Panc1 (cell line): ENCODE results near the gene HJURP.

Experiments
- TF ChIP-seq, protein P1 (sequence below): fragments of 450-650 bp; IDR thresholded peaks from 2 replicates; pipeline ENCODE4 v1.5.1; 2017; ENCODE audit warnings: mild to moderate bottlenecking
- TF ChIP-seq, protein P2 (sequence below), 2 experiments: IDR thresholded peaks; 2 replicates each; pipeline ENCODE4 v1.6.1; 2011 to 2012; ENCODE audit warnings: low read depth in 2 of 2, control low read depth in 1 of 2, low read length in 1 of 2, mild to moderate bottlenecking in 1 of 2, moderate library complexity in 1 of 2; ENCODE audit not compliant: insufficient read depth in 1 of 2

DNA sequence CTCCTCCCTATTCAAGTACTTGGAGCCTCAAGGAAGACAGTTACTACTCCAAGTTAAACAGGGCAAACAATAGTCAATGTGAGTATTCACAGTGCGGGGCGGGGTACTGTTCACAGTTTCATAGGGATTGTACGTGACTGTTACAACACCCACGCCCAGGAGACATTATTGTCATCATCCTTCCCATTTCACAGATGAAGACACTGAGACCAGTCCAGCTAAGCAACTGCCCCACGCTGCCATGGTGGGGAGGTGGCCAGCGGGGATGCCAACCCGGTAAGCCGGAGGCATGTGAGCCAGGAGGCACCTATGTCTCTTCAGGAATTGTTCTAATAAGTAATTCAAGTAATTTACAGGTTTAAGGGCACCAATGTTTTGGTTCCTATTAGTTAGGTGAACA, 982 bp downstream of the HJURP start:
- TF ChIP-seq, protein P1, sequence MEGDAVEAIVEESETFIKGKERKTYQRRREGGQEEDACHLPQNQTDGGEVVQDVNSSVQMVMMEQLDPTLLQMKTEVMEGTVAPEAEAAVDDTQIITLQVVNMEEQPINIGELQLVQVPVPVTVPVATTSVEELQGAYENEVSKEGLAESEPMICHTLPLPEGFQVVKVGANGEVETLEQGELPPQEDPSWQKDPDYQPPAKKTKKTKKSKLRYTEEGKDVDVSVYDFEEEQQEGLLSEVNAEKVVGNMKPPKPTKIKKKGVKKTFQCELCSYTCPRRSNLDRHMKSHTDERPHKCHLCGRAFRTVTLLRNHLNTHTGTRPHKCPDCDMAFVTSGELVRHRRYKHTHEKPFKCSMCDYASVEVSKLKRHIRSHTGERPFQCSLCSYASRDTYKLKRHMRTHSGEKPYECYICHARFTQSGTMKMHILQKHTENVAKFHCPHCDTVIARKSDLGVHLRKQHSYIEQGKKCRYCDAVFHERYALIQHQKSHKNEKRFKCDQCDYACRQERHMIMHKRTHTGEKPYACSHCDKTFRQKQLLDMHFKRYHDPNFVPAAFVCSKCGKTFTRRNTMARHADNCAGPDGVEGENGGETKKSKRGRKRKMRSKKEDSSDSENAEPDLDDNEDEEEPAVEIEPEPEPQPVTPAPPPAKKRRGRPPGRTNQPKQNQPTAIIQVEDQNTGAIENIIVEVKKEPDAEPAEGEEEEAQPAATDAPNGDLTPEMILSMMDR = no peak
- TF ChIP-seq, protein P2, sequence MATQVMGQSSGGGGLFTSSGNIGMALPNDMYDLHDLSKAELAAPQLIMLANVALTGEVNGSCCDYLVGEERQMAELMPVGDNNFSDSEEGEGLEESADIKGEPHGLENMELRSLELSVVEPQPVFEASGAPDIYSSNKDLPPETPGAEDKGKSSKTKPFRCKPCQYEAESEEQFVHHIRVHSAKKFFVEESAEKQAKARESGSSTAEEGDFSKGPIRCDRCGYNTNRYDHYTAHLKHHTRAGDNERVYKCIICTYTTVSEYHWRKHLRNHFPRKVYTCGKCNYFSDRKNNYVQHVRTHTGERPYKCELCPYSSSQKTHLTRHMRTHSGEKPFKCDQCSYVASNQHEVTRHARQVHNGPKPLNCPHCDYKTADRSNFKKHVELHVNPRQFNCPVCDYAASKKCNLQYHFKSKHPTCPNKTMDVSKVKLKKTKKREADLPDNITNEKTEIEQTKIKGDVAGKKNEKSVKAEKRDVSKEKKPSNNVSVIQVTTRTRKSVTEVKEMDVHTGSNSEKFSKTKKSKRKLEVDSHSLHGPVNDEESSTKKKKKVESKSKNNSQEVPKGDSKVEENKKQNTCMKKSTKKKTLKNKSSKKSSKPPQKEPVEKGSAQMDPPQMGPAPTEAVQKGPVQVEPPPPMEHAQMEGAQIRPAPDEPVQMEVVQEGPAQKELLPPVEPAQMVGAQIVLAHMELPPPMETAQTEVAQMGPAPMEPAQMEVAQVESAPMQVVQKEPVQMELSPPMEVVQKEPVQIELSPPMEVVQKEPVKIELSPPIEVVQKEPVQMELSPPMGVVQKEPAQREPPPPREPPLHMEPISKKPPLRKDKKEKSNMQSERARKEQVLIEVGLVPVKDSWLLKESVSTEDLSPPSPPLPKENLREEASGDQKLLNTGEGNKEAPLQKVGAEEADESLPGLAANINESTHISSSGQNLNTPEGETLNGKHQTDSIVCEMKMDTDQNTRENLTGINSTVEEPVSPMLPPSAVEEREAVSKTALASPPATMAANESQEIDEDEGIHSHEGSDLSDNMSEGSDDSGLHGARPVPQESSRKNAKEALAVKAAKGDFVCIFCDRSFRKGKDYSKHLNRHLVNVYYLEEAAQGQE (IDR thresholded peaks at IDR 0.05; ENCODE audit: insufficient read depth in 1 of 2, low read depth in 2 of 2, low read length in 1 of 2) = no peak
